ENCODE data around the gene CLPTM1L.
"Not testable (repeated sequence)": the region's sequence is repeated elsewhere in the genome, so short reads cannot be mapped to it uniquely, and the experiment has no call there.

DNA sequence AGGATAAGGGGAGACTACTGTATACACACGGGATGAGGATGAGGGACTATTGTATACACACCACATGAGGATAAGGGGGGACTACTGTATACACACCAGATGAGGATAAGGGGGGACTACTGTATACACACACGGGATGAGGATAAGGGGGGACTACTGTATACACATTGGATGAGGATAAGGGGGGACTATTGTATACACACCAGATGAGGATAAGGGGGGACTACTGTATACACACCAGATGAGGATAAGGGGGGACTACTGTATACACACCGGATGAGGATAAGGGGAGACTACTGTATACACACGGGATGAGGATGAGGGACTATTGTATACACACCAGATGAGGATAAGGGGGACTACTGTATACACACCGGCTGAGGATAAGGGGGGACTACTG lies 11.6 kb downstream of the CLPTM1L start:
- TF ChIP-seq, protein P1, sequence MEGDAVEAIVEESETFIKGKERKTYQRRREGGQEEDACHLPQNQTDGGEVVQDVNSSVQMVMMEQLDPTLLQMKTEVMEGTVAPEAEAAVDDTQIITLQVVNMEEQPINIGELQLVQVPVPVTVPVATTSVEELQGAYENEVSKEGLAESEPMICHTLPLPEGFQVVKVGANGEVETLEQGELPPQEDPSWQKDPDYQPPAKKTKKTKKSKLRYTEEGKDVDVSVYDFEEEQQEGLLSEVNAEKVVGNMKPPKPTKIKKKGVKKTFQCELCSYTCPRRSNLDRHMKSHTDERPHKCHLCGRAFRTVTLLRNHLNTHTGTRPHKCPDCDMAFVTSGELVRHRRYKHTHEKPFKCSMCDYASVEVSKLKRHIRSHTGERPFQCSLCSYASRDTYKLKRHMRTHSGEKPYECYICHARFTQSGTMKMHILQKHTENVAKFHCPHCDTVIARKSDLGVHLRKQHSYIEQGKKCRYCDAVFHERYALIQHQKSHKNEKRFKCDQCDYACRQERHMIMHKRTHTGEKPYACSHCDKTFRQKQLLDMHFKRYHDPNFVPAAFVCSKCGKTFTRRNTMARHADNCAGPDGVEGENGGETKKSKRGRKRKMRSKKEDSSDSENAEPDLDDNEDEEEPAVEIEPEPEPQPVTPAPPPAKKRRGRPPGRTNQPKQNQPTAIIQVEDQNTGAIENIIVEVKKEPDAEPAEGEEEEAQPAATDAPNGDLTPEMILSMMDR (IDR thresholded peaks at IDR 0.05): not testable (repeated sequence)
- not testable (repeated sequence) for TF ChIP-seq POLR2A, EP300 (IDR thresholded peaks at IDR 0.05)
